ENCODE measurements around the gene IFT57.

GRCh38 chr3:108209579-108209978 lies 12.6 kb downstream of the IFT57 start:
- TF ChIP-seq EZH2phosphoT487 (conservative IDR thresholded peaks at IDR 0.05; ENCODE audit: low read length) = no peak
- no peak for TF ChIP-seq CTCF (IDR thresholded peaks at IDR 0.05; ENCODE audit: insufficient read depth, low read length, poor library complexity, severe bottlenecking)

Data from SU-DHL-6 (cell line).